GM19193 (cell line): ENCODE measurements around the gene WIPF3.

ENCODE experiments used
- POLR2A ChIP-seq: IDR thresholded peaks from 4 replicates; pipeline ENCODE4 v1.6.1; 2011; ENCODE audit not compliant: insufficient read depth, insufficient read length; ENCODE audit errors: extremely low read depth

WIPF3 gene

GRCh38 chr7:29806208-29806994, at the start of gene WIPF3:
Gene WIPF3, plus strand, starts transcription at chr7:29806508. Its CDS starts 28,217 bp downstream, at chr7:29834725.
- TF ChIP-seq POLR2A = no peak

- TF ChIP-seq POLR2A = no peak
Observed at GRCh38 chr7:29763266-29763665, 43.0 kb upstream of the WIPF3 start.

GRCh38 chr7:29764227-29764626, 42.1 kb upstream of the WIPF3 start:
- TF ChIP-seq POLR2A = no peak

- no peak for TF ChIP-seq POLR2A
Observed at GRCh38 chr7:29765490-29765889, 40.8 kb upstream of the WIPF3 start.

GRCh38 chr7:29770371-29770770, 35.9 kb upstream of the WIPF3 start:
- TF ChIP-seq POLR2A = no peak

- no peak for TF ChIP-seq POLR2A
Observed at GRCh38 chr7:29771081-29771816, 35.1 kb upstream of the WIPF3 start.

- TF ChIP-seq POLR2A = no peak
Observed at GRCh38 chr7:29779017-29779416, 27.3 kb upstream of the WIPF3 start.

GRCh38 chr7:29780346-29780745, 26.0 kb upstream of the WIPF3 start:
- TF ChIP-seq POLR2A = no peak

- TF ChIP-seq POLR2A = no peak
Observed at GRCh38 chr7:29783671-29784070, 22.6 kb upstream of the WIPF3 start.

GRCh38 chr7:29793507-29793906, 12.8 kb upstream of the WIPF3 start:
- TF ChIP-seq POLR2A = no peak

- no peak for TF ChIP-seq POLR2A
Observed at GRCh38 chr7:29794959-29795629, 11.2 kb upstream of the WIPF3 start.

- TF ChIP-seq POLR2A = no peak
Observed at GRCh38 chr7:29795696-29796580, 10.4 kb upstream of the WIPF3 start.

- TF ChIP-seq POLR2A = no peak
Observed at GRCh38 chr7:29797112-29797944, 9.0 kb upstream of the WIPF3 start.

GRCh38 chr7:29798422-29798821, 7.9 kb upstream of the WIPF3 start:
- TF ChIP-seq POLR2A = no peak
